K562 (cell line): Measurements from ENCODE around the gene RREB1. TPM values are rescaled to one million over a fixed set of nuclear protein-coding genes. Genes with fewer than 3 reads are reported as not detected.

Source experiments
- ATAC-seq: fragments of 200-7000 bp; cut with Tn5 transposase; 3 replicates; pipeline ENCODE4 v1.9.1; 2020; ENCODE audit warnings: moderate library complexity
- BruUV-seq: library from RNA; stranded (reverse); fragments of 400-500 nt; replicated peaks from 2 replicates; lab custom pipeline; 2021; lab: Mats Ljungman, UMichigan
- CTCF ChIA-PET: fragments of 300-600 bp; formaldehyde crosslinking; extraction: SDS; loops from one replicate; lab custom pipeline; 2021; ENCODE audit warnings: low intra/inter-chr PET ratio; lab: Yijun Ruan, JAX
- POLR2A ChIA-PET: fragments of 300-600, 350-650 bp; sonication (Branson Sonifier 250); formaldehyde crosslinking; extraction: SDS; loops from one replicate; lab custom pipeline; 2021; ENCODE audit warnings: antibody characterized with exemption, inconsistent platforms; lab: Yijun Ruan, JAX
- DNase-seq, 4 experiments: peaks; one replicate each; pipeline versions ENCODE4 v3.0.0 to v3.0.0-alpha.2; 2011 to 2018; ENCODE audit warnings: low spot score in 3 of 4, mixed read lengths in 3 of 4; ENCODE audit errors: extremely low read depth in 1 of 4
- FAIRE-seq: peaks from 2 replicates; lab custom pipeline; 2011; peaks lifted over from hg19 to GRCh38; lab: Jason Lieb, UNC
- H2AFZ ChIP-seq: 2 replicates; pipeline ENCODE4 v1.6.0; 2011; ENCODE audit warnings: low read depth, low read length, control low read depth, inconsistent platforms
- H3K27ac ChIP-seq: fragments of 200-600 bp; 3 replicates; pipeline ENCODE4 v1.8.0; 2011; ENCODE audit warnings: low read depth, mild to moderate bottlenecking, control low read depth, inconsistent platforms, low read length, moderate library complexity, mixed read lengths; ENCODE audit errors: extremely low read depth
- H3K27me3 ChIP-seq, 2 experiments: fragments of 300-600 bp in 1 of 2; 2 replicates in 1 of 2; 3 replicates in 1 of 2; pipeline versions ENCODE4 v1.6.0 to v1.8.0; 2011; ENCODE audit warnings: inconsistent platforms in 2 of 2, low read length in 2 of 2, mild to moderate bottlenecking in 1 of 2, mixed read lengths in 1 of 2, moderate library complexity in 1 of 2; ENCODE audit not compliant: control insufficient read depth in 2 of 2, insufficient read depth in 2 of 2
- H3K36me3 ChIP-seq: fragments of 300-600 bp; 3 replicates; pipeline ENCODE4 v1.8.0; 2011; ENCODE audit warnings: mild to moderate bottlenecking, low read length, inconsistent platforms; ENCODE audit not compliant: control insufficient read depth, insufficient read depth
- H3K4me1 ChIP-seq, 2 experiments: fragments of 200-600 bp in 1 of 2; replicated peaks in 1 of 2; 2 replicates in 1 of 2; 3 replicates in 1 of 2; pipeline versions ENCODE4 v1.5.1 to v1.8.0; 2011; ENCODE audit warnings: inconsistent platforms in 2 of 2, low read length in 2 of 2, mild to moderate bottlenecking in 1 of 2, mixed read lengths in 1 of 2, moderate library complexity in 1 of 2; ENCODE audit not compliant: control insufficient read depth in 2 of 2, insufficient read depth in 2 of 2
- H3K4me2 ChIP-seq: 2 replicates; pipeline ENCODE4 v1.6.1; 2011; ENCODE audit warnings: low read length, control low read depth, inconsistent platforms, mixed read lengths; ENCODE audit not compliant: insufficient read depth
- H3K4me3 ChIP-seq: fragments of 200-600 bp; sonication (generic), shearing (Covaris generic); 2 replicates; pipeline ENCODE4 v1.5.1; 2016; ENCODE audit warnings: control low read depth, inconsistent platforms
- H3K79me2 ChIP-seq: fragments of 200-600 bp; 3 replicates; pipeline ENCODE4 v1.8.0; 2011; ENCODE audit warnings: low read length, inconsistent platforms; ENCODE audit not compliant: control insufficient read depth, insufficient read depth
- H3K9ac ChIP-seq, 2 experiments: 2 replicates each; pipeline versions ENCODE4 v1.6.0 to v1.6.1; 2011; ENCODE audit warnings: low read depth in 2 of 2, low read length in 2 of 2, control low read depth in 1 of 2, inconsistent platforms in 1 of 2, mild to moderate bottlenecking in 1 of 2, mixed read lengths in 1 of 2; ENCODE audit not compliant: insufficient read depth in 1 of 2
- H3K9me1 ChIP-seq: one replicate; pipeline ENCODE4 v1.6.0; 2011; ENCODE audit warnings: inconsistent platforms, mild to moderate bottlenecking, low read length, moderate library complexity; ENCODE audit not compliant: control insufficient read depth, insufficient read depth
- H3K9me3 ChIP-seq: replicated peaks from 2 replicates; pipeline ENCODE4 v1.5.1; 2011; ENCODE audit warnings: low read depth, low read length, inconsistent platforms; ENCODE audit not compliant: control insufficient read depth, insufficient read depth
- H4K20me1 ChIP-seq: replicated peaks from 2 replicates; pipeline ENCODE4 v1.6.1; 2011; ENCODE audit warnings: low read length, inconsistent platforms, mixed read lengths; ENCODE audit not compliant: control insufficient read depth, insufficient read depth
- COPS2 ChIP-seq: fragments of 450-650 bp; conservative IDR thresholded peaks from 2 replicates; pipeline ENCODE4 v1.6.1; 2016; ENCODE audit warnings: mild to moderate bottlenecking, moderate library complexity
- DIDO1 ChIP-seq: fragments of 450-650 bp; IDR thresholded peaks from 2 replicates; pipeline ENCODE4 v1.6.1; 2016; ENCODE audit warnings: low read depth, missing biosample characterization, missing genetic modification characterization
- E2F4 ChIP-seq: sonication (generic); formaldehyde crosslinking; IDR thresholded peaks from 2 replicates; pipeline ENCODE4 v1.8.0; 2022; ENCODE audit warnings: mild to moderate bottlenecking, low read depth, missing genetic modification reagents
- EP300 ChIP-seq: IDR thresholded peaks from 2 replicates; pipeline ENCODE4 v1.6.1; 2012; ENCODE audit warnings: low read length, improper control_type of control experiment
- HNRNPUL1 ChIP-seq: fragments of 200-400 bp; formaldehyde crosslinking; IDR thresholded peaks from 2 replicates; pipeline ENCODE4 v1.6.1; 2017; ENCODE audit warnings: low read length
- JUN ChIP-seq, 2 experiments: sonication (generic) in 1 of 2; formaldehyde crosslinking in 1 of 2; IDR thresholded peaks; 2 replicates each; pipeline versions ENCODE4 v1.6.1 to v1.8.0; 2012 to 2022; ENCODE audit warnings: borderline replicate concordance in 2 of 2, mild to moderate bottlenecking in 2 of 2, improper control_type of control experiment in 1 of 2, low read depth in 1 of 2, low read length in 1 of 2, missing genetic modification reagents in 1 of 2
- NUFIP1 ChIP-seq: fragments of 450-650 bp; IDR thresholded peaks from 2 replicates; pipeline ENCODE4 v1.6.1; 2018; ENCODE audit not compliant: partially characterized antibody
- POLR2AphosphoS5 ChIP-seq: IDR thresholded peaks from 2 replicates; pipeline ENCODE4 v1.6.1; 2011; ENCODE audit warnings: mild to moderate bottlenecking, low read depth, low read length, moderate library complexity; ENCODE audit not compliant: control insufficient read depth, insufficient read depth
- POLR2G ChIP-seq: fragments of 200-400 bp; formaldehyde crosslinking; IDR thresholded peaks from 2 replicates; pipeline ENCODE4 v1.6.1; 2017; ENCODE audit warnings: low read depth, mild to moderate bottlenecking, antibody characterized with exemption, low read length, moderate library complexity
- SMARCA5 ChIP-seq: fragments of 450-650 bp; IDR thresholded peaks from 2 replicates; pipeline ENCODE4 v1.6.1; 2016
- ZNF77 ChIP-seq: fragments of 250-450 bp; sonication (Bioruptor Pico); IDR thresholded peaks from 2 replicates; pipeline ENCODE4 v1.5.0; 2020
- ZSCAN32 ChIP-seq: fragments of 450-650 bp; formaldehyde crosslinking; IDR thresholded peaks from 2 replicates; pipeline ENCODE4 v1.4.0; 2020; ENCODE audit warnings: mild to moderate bottlenecking, moderate library complexity
- WGBS: fragments of 100-300 bp; shearing (Covaris generic); methylation state at CpG from one replicate; pipeline ENCODE4 v1.1.6; 2016; ENCODE audit warnings: low coverage, mixed read lengths; ENCODE audit not compliant: insufficient coverage; ENCODE audit errors: missing lambda C conversion rate; 5-methylcytosine and 5-hydroxymethylcytosine counted together
- in situ Hi-C: fragments of 300-500 bp; cut with MboI; formaldehyde crosslinking; loops from 4 replicates; pipeline ENCODE4 v1.15.0; 2018; ENCODE audit warnings: inconsistent platforms, mixed read lengths
- intact Hi-C: fragments of 100-400 bp; cut with micrococcal nuclease; formaldehyde crosslinking; loops from 2 replicates; pipeline ENCODE4 v1.14.2; 2022
- polyA plus RNA-seq, 8 experiments: library from polyadenylated mRNA; depleted of rRNA in 4 of 8; stranded (reverse) in 5 of 8; unstranded in 3 of 8; fragments of >200 nt; fragmentation: Nextera tagmentation in 2 of 8; fragmentation: Illumina TruSeq in 1 of 8; extraction: Ambion mirVana in 2 of 8; extraction: Trizol in 1 of 8; gene quantifications; 2 replicates each; pipeline versions ENCODE4 v1.2.1 to v1.2.3, GENCODE V29; 2011 to 2014; ENCODE audit warnings: inconsistent platforms in 1 of 8, missing spikeins in 1 of 8
- total RNA-seq, 7 experiments: library from RNA; depleted of rRNA in 6 of 7; stranded (reverse); fragments of >200 nt in 6 of 7; fragmentation: Illumina TruSeq in 2 of 7; extraction: Trizol in 2 of 7; gene quantifications; 2 replicates each; pipeline versions ENCODE4 v1.2.1 to v1.2.3, GENCODE V29; 2011 to 2021; ENCODE audit warnings: low replicate concordance in 1 of 7
- TF ChIP-seq, protein P1 (sequence below): fragments of 200-800 bp; sonication (Bioruptor generic); IDR thresholded peaks from 2 replicates; pipeline ENCODE4 v1.6.1; 2016; ENCODE audit warnings: missing genetic modification characterization, missing compliant biosample characterization
- TF ChIP-seq, protein P2 (sequence below): sonication (generic); formaldehyde crosslinking; IDR thresholded peaks from 2 replicates; pipeline ENCODE4 v1.9.0; 2022; ENCODE audit warnings: mild to moderate bottlenecking, missing genetic modification reagents
- TF ChIP-seq, protein P3 (sequence below): sonication (generic); formaldehyde crosslinking; IDR thresholded peaks from 2 replicates; pipeline ENCODE4 v1.9.0; 2022; ENCODE audit warnings: mild to moderate bottlenecking, missing genetic modification reagents

Gene RREB1
- total and polyA plus RNA-seq, 9 of the 15 experiments (the other 6 are each of a cell fraction or from before 2014, with no cell fraction given): 3.3 to 64.2 (median 19.3) TPM

- TF ChIP-seq, protein P1, sequence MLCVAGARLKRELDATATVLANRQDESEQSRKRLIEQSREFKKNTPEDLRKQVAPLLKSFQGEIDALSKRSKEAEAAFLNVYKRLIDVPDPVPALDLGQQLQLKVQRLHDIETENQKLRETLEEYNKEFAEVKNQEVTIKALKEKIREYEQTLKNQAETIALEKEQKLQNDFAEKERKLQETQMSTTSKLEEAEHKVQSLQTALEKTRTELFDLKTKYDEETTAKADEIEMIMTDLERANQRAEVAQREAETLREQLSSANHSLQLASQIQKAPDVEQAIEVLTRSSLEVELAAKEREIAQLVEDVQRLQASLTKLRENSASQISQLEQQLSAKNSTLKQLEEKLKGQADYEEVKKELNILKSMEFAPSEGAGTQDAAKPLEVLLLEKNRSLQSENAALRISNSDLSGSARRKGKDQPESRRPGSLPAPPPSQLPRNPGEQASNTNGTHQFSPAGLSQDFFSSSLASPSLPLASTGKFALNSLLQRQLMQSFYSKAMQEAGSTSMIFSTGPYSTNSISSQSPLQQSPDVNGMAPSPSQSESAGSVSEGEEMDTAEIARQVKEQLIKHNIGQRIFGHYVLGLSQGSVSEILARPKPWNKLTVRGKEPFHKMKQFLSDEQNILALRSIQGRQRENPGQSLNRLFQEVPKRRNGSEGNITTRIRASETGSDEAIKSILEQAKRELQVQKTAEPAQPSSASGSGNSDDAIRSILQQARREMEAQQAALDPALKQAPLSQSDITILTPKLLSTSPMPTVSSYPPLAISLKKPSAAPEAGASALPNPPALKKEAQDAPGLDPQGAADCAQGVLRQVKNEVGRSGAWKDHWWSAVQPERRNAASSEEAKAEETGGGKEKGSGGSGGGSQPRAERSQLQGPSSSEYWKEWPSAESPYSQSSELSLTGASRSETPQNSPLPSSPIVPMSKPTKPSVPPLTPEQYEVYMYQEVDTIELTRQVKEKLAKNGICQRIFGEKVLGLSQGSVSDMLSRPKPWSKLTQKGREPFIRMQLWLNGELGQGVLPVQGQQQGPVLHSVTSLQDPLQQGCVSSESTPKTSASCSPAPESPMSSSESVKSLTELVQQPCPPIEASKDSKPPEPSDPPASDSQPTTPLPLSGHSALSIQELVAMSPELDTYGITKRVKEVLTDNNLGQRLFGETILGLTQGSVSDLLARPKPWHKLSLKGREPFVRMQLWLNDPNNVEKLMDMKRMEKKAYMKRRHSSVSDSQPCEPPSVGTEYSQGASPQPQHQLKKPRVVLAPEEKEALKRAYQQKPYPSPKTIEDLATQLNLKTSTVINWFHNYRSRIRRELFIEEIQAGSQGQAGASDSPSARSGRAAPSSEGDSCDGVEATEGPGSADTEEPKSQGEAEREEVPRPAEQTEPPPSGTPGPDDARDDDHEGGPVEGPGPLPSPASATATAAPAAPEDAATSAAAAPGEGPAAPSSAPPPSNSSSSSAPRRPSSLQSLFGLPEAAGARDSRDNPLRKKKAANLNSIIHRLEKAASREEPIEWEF (CRISPR knock-in tag): no peak
Observed at GRCh38 chr6:7271205-7271534, 163.4 kb downstream of the RREB1 start (continued).

DNA sequence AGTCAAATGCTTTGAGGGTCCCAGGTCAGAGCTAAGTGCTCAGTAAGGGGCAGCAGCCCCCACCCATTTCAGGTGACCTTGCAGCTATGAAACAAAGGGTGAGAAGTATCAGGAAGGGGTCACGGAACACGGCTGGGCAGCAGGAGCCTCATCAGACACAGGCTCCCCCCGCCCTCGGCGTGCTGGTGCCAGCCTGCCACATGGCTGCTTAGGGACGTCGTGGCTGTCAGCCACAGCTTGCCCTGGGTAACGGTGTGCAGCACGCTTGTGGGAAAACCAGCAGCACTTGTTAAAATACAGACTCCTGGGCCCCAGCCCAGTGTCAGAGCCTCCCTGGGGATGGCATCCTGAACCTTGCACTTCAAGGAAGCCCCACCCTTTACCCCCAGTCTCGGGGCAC, 165.9 kb downstream of the RREB1 start:
- Histone ChIP-seq H3K4me3 (no peak overlapping the region), H3K4me2 (no peak overlapping the region), H3K79me2 (no peaks in the 10 kb centered on the region), H3K27ac (no peak overlapping the region), H3K9me1 (no peaks in the 10 kb centered on the region), H3K9me3 (no peaks in the 10 kb centered on the region), H2AFZ (no peak overlapping the region), H3K27me3 (peaks cover 26 to 38% of the 10 kb centered on the region in 2 experiments; a peak in 4 of 5 replicates), H3K36me3 (no peaks in the 10 kb centered on the region), H3K9ac (no peak overlapping the region), H4K20me1 (0 out of 2 replicates have a peak, but pooled peaks cover 3% of the 10 kb centered on the region), H3K4me1 (peaks cover 0 to 13% of the 10 kb centered on the region in 2 experiments; a peak in 2 of 5 replicates)
- WGBS: 4% methylated on average over 10 of the region's 10 CpGs
- in situ Hi-C loops: no loop called here
- POLR2A ChIA-PET: no interaction called here
- DNase-seq (no peak), FAIRE-seq (no peak), ATAC-seq (no peak)
- CTCF ChIA-PET: no interaction called here
- no TSS peak for BruUV-seq
- intact Hi-C loops: no loop called here
- TF ChIP-seq DIDO1 (tag) (no peak), E2F4 (CRISPR knock-in tag) (no peak), POLR2G (no peak), NUFIP1 (no peak), SMARCA5 (no peak), COPS2 (no peak), HNRNPUL1 (no peak), ZSCAN32 (CRISPR knock-in tag) (no peak), ZNF77 (CRISPR knock-in tag) (no peak), EP300 (no peak), JUN (IDR thresholded peaks at IDR 0.05; ENCODE audit: borderline replicate concordance, low read depth, low read length) (no peak), JUN (CRISPR knock-in tag; IDR thresholded peaks at IDR 0.05; ENCODE audit: borderline replicate concordance) (no peak), POLR2AphosphoS5 (no peak)
- TF ChIP-seq, protein P2, sequence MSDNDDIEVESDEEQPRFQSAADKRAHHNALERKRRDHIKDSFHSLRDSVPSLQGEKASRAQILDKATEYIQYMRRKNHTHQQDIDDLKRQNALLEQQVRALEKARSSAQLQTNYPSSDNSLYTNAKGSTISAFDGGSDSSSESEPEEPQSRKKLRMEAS (CRISPR knock-in tag): peak; percentile 32; the same call in 1 of the 2 replicates
- TF ChIP-seq, protein P3, sequence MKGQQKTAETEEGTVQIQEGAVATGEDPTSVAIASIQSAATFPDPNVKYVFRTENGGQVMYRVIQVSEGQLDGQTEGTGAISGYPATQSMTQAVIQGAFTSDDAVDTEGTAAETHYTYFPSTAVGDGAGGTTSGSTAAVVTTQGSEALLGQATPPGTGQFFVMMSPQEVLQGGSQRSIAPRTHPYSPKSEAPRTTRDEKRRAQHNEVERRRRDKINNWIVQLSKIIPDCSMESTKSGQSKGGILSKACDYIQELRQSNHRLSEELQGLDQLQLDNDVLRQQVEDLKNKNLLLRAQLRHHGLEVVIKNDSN: 0 out of 2 replicates have a peak, but pooled peaks have one; percentile 19
